MCF 10A (cell line): ENCODE measurements around the gene AIPL1. TPM values are rescaled to one million over a fixed set of nuclear protein-coding genes. Genes with fewer than 3 reads are reported as not detected.

Experiments used
- BruUV-seq: library from RNA; stranded (reverse); fragments of 400-500 nt; replicated peaks from 2 replicates; lab custom pipeline; 2021; lab: Mats Ljungman, UMichigan
- CTCF ChIA-PET: fragments of 300-600 bp; sonication (Branson Sonifier 250); formaldehyde crosslinking; extraction: SDS; loops from one replicate; lab custom pipeline; 2021; ENCODE audit warnings: antibody characterized with exemption, inconsistent platforms; lab: Yijun Ruan, JAX
- POLR2A ChIA-PET: fragments of 300-600, 350-650 bp; sonication (Branson Sonifier 250); formaldehyde crosslinking; extraction: SDS; loops from one replicate; lab custom pipeline; 2020; ENCODE audit warnings: antibody characterized with exemption, inconsistent platforms; lab: Yijun Ruan, JAX
- DNase-seq: peaks from one replicate; pipeline ENCODE4 v3.0.0-alpha.2; 2018; ENCODE audit not compliant: unreplicated experiment
- H3K27ac Mint-ChIP-seq: one replicate; pipeline ENCODE4 v1.8.0; 2022; ENCODE audit warnings: mild to moderate bottlenecking, low read depth, mixed read lengths; ENCODE audit not compliant: unreplicated experiment
- H3K27me3 Mint-ChIP-seq: one replicate; pipeline ENCODE4 v1.8.0; 2022; ENCODE audit warnings: mixed read lengths; ENCODE audit not compliant: insufficient read depth, unreplicated experiment
- H3K36me3 Mint-ChIP-seq: one replicate; pipeline ENCODE4 v1.8.0; 2022; ENCODE audit warnings: mild to moderate bottlenecking, moderate library complexity, mixed read lengths; ENCODE audit not compliant: insufficient read depth, unreplicated experiment
- H3K4me1 Mint-ChIP-seq: one replicate; pipeline ENCODE4 v1.8.0; 2022; ENCODE audit warnings: mixed read lengths; ENCODE audit not compliant: insufficient read depth, unreplicated experiment
- H3K4me3 Mint-ChIP-seq: one replicate; pipeline ENCODE4 v1.8.0; 2022; ENCODE audit warnings: mild to moderate bottlenecking, moderate library complexity, mixed read lengths; ENCODE audit not compliant: unreplicated experiment
- H3K9me3 Mint-ChIP-seq: one replicate; pipeline ENCODE4 v1.8.0; 2022; ENCODE audit warnings: mixed read lengths; ENCODE audit not compliant: unreplicated experiment
- CTCF ChIP-seq: fragments of 200-600 bp; IDR thresholded peaks from one replicate; pipeline ENCODE4 v1.8.0; 2022; ENCODE audit warnings: antibody characterized with exemption, mild to moderate bottlenecking; ENCODE audit not compliant: unreplicated experiment
- intact Hi-C: fragments of 100-400 bp; cut with micrococcal nuclease; formaldehyde crosslinking; loops from 2 replicates; pipeline ENCODE4 v1.14.1; 2022
- total RNA-seq: library from RNA; stranded (reverse); gene quantifications from 2 replicates; pipeline ENCODE4 v1.2.3, GENCODE V29; 2022

The AIPL1 gene
- total RNA-seq, 1 experiment from 2014 or later = not detected

GRCh38 chr17:6423931-6424330, 11.0 kb downstream of the AIPL1 start:
- no peak for TF ChIP-seq CTCF
- intact Hi-C loops = loop anchor here (5.0 kb wide), 1 partner anchor 1177 kb away; no protein-coding TSS in a partner anchor
- H3K9me3 Mint-ChIP-seq = no peaks in the 10 kb centered on the region
- no peak overlapping the region for H3K27ac Mint-ChIP-seq
- ChIA-PET CTCF (interaction anchor here (0.6 to 4.1 kb wide), 6 partner anchors 13 to 839 kb away, joined by 3 to 32 read pairs (median 8); partner anchors contain the start of gene NLRP1), POLR2A (interaction anchor here (0.6 to 2.9 kb wide), 3 partner anchors 10 to 858 kb away, joined by 4 to 6 read pairs (median 5); partner anchors contain the start of gene NLRP1)
- BruUV-seq = no TSS peak
- H3K4me3 Mint-ChIP-seq = no peak overlapping the region
- H3K27me3 Mint-ChIP-seq = no peaks in the 10 kb centered on the region
- H3K36me3 Mint-ChIP-seq = no peaks in the 10 kb centered on the region
- peaks cover 6% of the 10 kb centered on the region for H3K4me1 Mint-ChIP-seq
- no peak for DNase-seq

- DNase-seq = no peak
- peaks cover 6% of the 10 kb centered on the region for H3K4me1 Mint-ChIP-seq
- no peaks in the 10 kb centered on the region for H3K9me3 Mint-ChIP-seq
- H3K27me3 Mint-ChIP-seq = no peaks in the 10 kb centered on the region
- H3K4me3 Mint-ChIP-seq = no peak overlapping the region
- ChIA-PET CTCF (interaction anchor here (0.6 to 4.1 kb wide), 9 partner anchors 14 to 837 kb away, joined by 3 to 32 read pairs (median 3); no protein-coding TSS in a partner anchor), POLR2A (interaction anchor here (0.9 to 2.9 kb wide), 2 partner anchors 830 to 839 kb away, joined by 4 to 6 read pairs; partner anchors contain the start of gene NLRP1)
- intact Hi-C loops = loop anchor here (1.0 to 5.0 kb wide), 2 partner anchors 835 to 1175 kb away; no protein-coding TSS in a partner anchor
- TF ChIP-seq CTCF = no peak
- BruUV-seq = no TSS peak
- H3K27ac Mint-ChIP-seq = no peak overlapping the region
- H3K36me3 Mint-ChIP-seq = no peaks in the 10 kb centered on the region
These were observed 12.2 kb downstream of the AIPL1 start for GRCh38 chr17:6422654-6423241.

DNA sequence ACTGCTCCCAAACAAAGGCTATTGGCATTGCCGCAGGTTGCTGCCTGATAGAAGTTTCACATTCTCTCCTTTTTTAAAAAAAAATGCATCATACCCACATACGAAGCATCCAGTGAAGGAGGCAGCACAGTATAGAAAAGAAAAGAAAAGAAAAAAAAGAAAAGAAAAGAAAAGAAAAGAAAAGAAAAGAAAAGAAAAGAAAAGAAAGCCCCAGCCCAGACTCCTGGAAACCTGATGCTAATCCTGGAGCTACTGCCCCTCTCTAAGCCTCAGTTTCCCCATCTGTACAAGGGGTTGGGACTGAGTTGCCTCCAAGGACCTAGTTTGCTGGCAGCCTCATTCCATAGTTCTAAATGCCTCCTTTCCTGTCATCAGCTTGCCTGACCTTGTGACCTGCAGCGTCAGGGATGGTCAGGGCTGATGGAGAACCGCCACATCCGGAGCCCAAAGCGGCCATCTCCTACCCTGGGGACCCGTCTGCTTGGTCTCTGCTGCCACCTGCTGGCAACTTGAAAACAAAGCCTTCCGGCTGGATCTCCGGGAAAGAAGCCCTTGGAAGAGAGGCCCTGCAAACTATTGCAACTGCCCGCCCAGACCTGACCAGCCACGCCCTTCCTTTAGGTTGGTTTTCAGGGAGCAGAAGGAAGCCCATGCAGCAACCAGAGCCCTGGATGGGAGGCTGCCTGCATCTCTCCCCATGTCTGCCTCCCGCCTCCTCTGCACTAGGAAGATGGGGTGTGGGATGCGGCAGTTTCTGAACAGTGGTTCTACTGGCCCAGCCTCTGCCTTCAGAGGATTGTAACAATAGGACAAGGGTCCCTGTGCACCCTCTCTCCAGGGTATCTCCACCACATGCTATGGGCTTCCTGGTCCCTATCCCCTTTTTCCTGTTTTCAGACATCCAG, 13.0 kb downstream of the AIPL1 start:
- BruUV-seq = no TSS peak
- TF ChIP-seq CTCF = peak; percentile 95
- ChIA-PET CTCF (interaction anchor here (0.6 to 4.1 kb wide), 14 partner anchors 9 to 852 kb away, joined by 3 to 32 read pairs (median 3); no protein-coding TSS in a partner anchor), POLR2A (interaction anchor here (0.9 to 2.9 kb wide), 3 partner anchors 57 to 838 kb away, joined by 4 to 6 read pairs (median 6); partner anchors contain the start of gene NLRP1)
- Mint-ChIP-seq H3K4me1 (no peaks in the 10 kb centered on the region), H3K27ac (no peak overlapping the region), H3K9me3 (no peaks in the 10 kb centered on the region), H3K27me3 (no peaks in the 10 kb centered on the region), H3K4me3 (no peak overlapping the region), H3K36me3 (no peaks in the 10 kb centered on the region)
- peak; percentile 83 for DNase-seq
- intact Hi-C loops = loop anchor here (1.0 to 5.0 kb wide), 2 partner anchors 835 to 1175 kb away; no protein-coding TSS in a partner anchor
